Inflammatory macrophage treated with lipopolysaccharide for 4 hours (primary cell): ENCODE results near the gene TMEM132C.

Experiments used
- DNase-seq: peaks from one replicate; pipeline ENCODE4 v3.0.0-alpha.2; 2020

Gene TMEM132C

GRCh38 chr12:128509170-128509569, 242.2 kb downstream of the TMEM132C start:
- no peak for DNase-seq

- DNase-seq, result no peak
Measured at GRCh38 chr12:128510511-128510910, 243.5 kb downstream of the TMEM132C start.

GRCh38 chr12:128513331-128513730, 246.4 kb downstream of the TMEM132C start:
- DNase-seq, result no peak

GRCh38 chr12:128513831-128514230, 246.9 kb downstream of the TMEM132C start:
- no peak for DNase-seq

GRCh38 chr12:128518644-128519043, 251.7 kb downstream of the TMEM132C start:
- DNase-seq, result no peak

GRCh38 chr12:128519426-128519825, 252.5 kb downstream of the TMEM132C start:
- no peak for DNase-seq

GRCh38 chr12:128521981-128522380, 255.0 kb downstream of the TMEM132C start:
- no peak for DNase-seq

GRCh38 chr12:128524439-128524838, 257.5 kb downstream of the TMEM132C start:
- DNase-seq, result no peak

- no peak for DNase-seq
Measured at GRCh38 chr12:128531170-128531569, 264.2 kb downstream of the TMEM132C start.

GRCh38 chr12:128534906-128535305, 267.9 kb downstream of the TMEM132C start:
- no peak for DNase-seq

GRCh38 chr12:128536810-128537209, 269.8 kb downstream of the TMEM132C start:
- DNase-seq, result no peak

GRCh38 chr12:128537668-128538067, 270.7 kb downstream of the TMEM132C start:
- DNase-seq, result no peak

GRCh38 chr12:128542844-128543243, 275.9 kb downstream of the TMEM132C start:
- DNase-seq, result no peak

- DNase-seq, result no peak
Measured at GRCh38 chr12:128543460-128543859, 276.5 kb downstream of the TMEM132C start.

GRCh38 chr12:128543971-128544370, 277.0 kb downstream of the TMEM132C start:
- DNase-seq, result no peak

- DNase-seq, result no peak
Measured at GRCh38 chr12:128548949-128549348, 282.0 kb downstream of the TMEM132C start.

GRCh38 chr12:128549601-128550218, 282.7 kb downstream of the TMEM132C start:
- no peak for DNase-seq

GRCh38 chr12:128551266-128551665, 284.3 kb downstream of the TMEM132C start:
- DNase-seq, result no peak

GRCh38 chr12:128554546-128555304, 287.8 kb downstream of the TMEM132C start:
- DNase-seq, result no peak

GRCh38 chr12:128557231-128557630, 290.3 kb downstream of the TMEM132C start:
- DNase-seq, result no peak

GRCh38 chr12:128564956-128565355, 298.0 kb downstream of the TMEM132C start:
- DNase-seq, result no peak

GRCh38 chr12:128567730-128568129, 300.8 kb downstream of the TMEM132C start:
- no peak for DNase-seq

- no peak for DNase-seq
Measured at GRCh38 chr12:128570191-128571065, 303.5 kb downstream of the TMEM132C start.
